Lung (tissue), 12 donors: Measurements from ENCODE around the gene ZNF516. TPM values are rescaled to one million over a fixed set of nuclear protein-coding genes. Genes with fewer than 3 reads are reported as not detected.

Source experiments
- ATAC-seq: fragments of 200-7000 bp; cut with Tn5 transposase; one replicate; pipeline ENCODE4 v1.9.1; 2020; ENCODE audit warnings: moderate number of reproducible peaks; ENCODE audit not compliant: insufficient read depth, low FRiP score
- DNase-seq, 3 donors: peaks; one replicate each; pipeline ENCODE4 v3.0.0-alpha.2; 2013 to 2017
- H3K27ac ChIP-seq, 2 donors: one replicate each; pipeline ENCODE4 v1.5.1; 2013; ENCODE audit warnings: mild to moderate bottlenecking in 2 of 2, moderate library complexity in 2 of 2, control low read depth in 1 of 2, inconsistent platforms in 1 of 2, low read depth in 1 of 2, low read length in 1 of 2
- H3K27me3 ChIP-seq, 3 donors: one replicate each; pipeline ENCODE4 v1.5.1; 2013; ENCODE audit warnings: low read length in 2 of 3; ENCODE audit not compliant: control insufficient read depth in 3 of 3, insufficient read depth in 3 of 3
- H3K36me3 ChIP-seq, 4 donors: one replicate each; pipeline ENCODE4 v1.5.1; 2013; ENCODE audit warnings: low read length in 4 of 4, mild to moderate bottlenecking in 1 of 4, moderate library complexity in 1 of 4; ENCODE audit not compliant: control insufficient read depth in 4 of 4, insufficient read depth in 4 of 4
- H3K4me1 ChIP-seq, 5 donors: one replicate each; pipeline ENCODE4 v1.5.1; 2013; ENCODE audit warnings: low read length in 5 of 5, mild to moderate bottlenecking in 2 of 5, moderate library complexity in 1 of 5; ENCODE audit not compliant: control insufficient read depth in 5 of 5, insufficient read depth in 5 of 5
- H3K4me3 ChIP-seq: one replicate; pipeline ENCODE4 v1.5.1; 2013; ENCODE audit warnings: mild to moderate bottlenecking, control low read depth, moderate library complexity
- H3K9ac ChIP-seq, 2 donors: one replicate each; pipeline ENCODE4 v1.5.1; 2013; ENCODE audit warnings: low read length in 2 of 2, control low read depth in 1 of 2; ENCODE audit not compliant: insufficient read depth in 1 of 2
- H3K9me3 ChIP-seq, 4 donors: one replicate each; pipeline ENCODE4 v1.5.1; 2013; ENCODE audit warnings: low read length in 3 of 4, mild to moderate bottlenecking in 1 of 4, moderate library complexity in 1 of 4; ENCODE audit not compliant: control insufficient read depth in 4 of 4, insufficient read depth in 3 of 4
- CTCF ChIP-seq: IDR thresholded peaks from 2 replicates; pipeline ENCODE4 v1.5.1; 2012; ENCODE audit warnings: mild to moderate bottlenecking; ENCODE audit errors: control extremely low read depth, extremely low read depth
- WGBS, 2 donors: extraction: QIAGEN DNeasy Blood & Tissue Kit; methylation state at CpG; one replicate each; pipeline ENCODE4 v1.1.7; 2013; 5-methylcytosine and 5-hydroxymethylcytosine counted together
- polyA plus RNA-seq, 2 donors: library from polyadenylated mRNA; stranded (reverse); fragments of 200-250 nt; gene quantifications; one replicate each; pipeline ENCODE4 v1.2.1, GENCODE V29; 2013
- total RNA-seq, 2 donors: library from RNA; depleted of rRNA in 1 of 2; stranded (reverse); fragments of >200 nt in 1 of 2; gene quantifications; one replicate each; pipeline ENCODE4 v1.2.1, GENCODE V29; 2014 to 2021
- donor health status: control.
- donor health status: control.
- donor health status: Bipolar disorder and iron deficiency.
- donor health status: healthy.
- donor health status: DM: yes; HTN: yes; CAD: no.

The ZNF516 gene
- total and polyA plus RNA-seq, 4 donors, result 7.7 to 45.4 (median 26.4) TPM

DNA sequence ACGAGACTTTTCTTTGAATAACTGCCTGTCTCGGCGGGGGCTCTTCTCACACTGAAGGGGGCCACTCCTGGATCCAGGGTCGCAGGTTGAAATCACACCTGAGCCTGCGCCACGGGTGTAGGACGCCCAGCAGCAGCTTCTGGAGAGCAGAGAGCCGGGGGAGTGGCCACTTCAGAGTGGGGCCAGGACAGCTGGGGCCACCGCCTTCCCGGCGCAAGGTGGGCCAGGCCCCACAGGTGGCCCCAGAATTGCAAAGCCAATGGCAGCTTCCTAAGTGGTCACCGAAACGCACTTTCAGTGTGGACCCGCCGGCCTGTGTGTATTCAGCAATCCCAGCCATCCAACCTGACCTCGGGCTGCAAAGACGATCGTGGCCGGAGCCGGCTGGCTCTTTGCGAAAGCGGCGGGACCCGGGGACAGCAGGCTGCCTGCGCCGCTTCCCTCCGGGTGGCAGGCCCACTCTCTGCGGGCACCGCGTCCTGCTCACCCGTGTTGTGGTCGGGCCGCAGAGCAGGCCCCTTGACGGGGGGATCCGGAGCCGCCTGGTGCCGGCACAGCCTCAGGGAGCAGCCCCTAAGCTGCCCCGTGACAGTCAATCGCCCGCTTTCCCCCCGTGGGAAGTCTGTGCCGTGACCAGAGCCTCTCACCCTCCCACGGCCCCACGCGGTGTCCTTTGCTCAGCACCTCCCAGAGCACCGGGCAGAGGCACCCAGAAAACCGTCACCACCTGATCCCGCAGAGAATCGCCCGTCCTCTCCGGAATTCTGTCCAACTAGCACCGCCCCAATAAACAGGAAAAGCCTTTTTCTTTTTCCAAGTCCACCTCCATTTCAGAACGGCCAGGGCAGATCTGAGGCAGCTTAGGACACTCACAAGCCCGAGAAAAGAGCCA is 144.7 kb downstream of the ZNF516 start:
- Histone ChIP-seq H3K4me1 (peaks cover 0 to 18% (median 8%) of the 10 kb centered on the region in 5 donors), H3K36me3 (peaks cover 0 to 3% (median 0%) of the 10 kb centered on the region in 4 donors), H3K27ac (no peak overlapping the region), H3K9ac (no peak overlapping the region), H3K27me3 (no peaks in the 10 kb centered on the region), H3K4me3 (no peak overlapping the region), H3K9me3 (peaks cover 0 to 5% (median 1%) of the 10 kb centered on the region in 4 donors)
- ATAC-seq, result no peak
- DNase-seq, result no peak
- WGBS, 2 donors, result 84 to 88% methylated on average over 54 of the region's 54 CpGs
- TF ChIP-seq CTCF, result no peak

DNA sequence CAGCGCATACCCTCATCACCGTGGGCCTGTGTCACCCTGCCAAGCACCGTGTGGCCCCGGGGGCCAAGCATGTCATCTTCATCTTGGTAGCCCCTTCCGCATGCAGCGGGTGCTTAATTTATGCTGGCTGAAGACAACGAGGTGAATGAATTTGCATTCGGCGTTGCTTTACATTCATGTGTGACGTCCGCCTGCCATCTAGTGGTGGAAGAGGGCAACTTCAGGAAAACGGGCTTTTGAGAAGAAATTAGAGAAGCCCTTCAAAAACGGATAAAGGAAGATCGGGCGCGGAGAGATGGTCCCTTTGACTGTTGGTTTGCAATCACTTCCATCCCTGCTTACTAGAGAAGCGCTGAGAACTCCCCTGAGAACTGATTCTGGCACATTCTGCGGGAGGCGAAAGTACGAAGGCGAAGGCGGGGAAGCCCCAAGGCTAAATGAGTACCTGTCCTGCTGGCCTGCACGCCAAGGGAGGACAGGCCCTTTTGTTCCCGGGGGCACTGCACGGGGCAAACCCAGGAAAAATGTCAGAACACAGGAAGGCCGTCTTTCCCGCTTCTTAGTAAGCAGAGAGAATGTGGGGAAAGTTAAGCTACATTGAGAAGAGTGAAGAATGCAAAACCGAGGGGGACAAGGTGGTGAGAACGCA is 145.9 kb downstream of the ZNF516 start:
- Histone ChIP-seq H3K9me3 (peaks cover 0 to 5% (median 1%) of the 10 kb centered on the region in 4 donors), H3K36me3 (peaks cover 0 to 3% (median 0%) of the 10 kb centered on the region in 4 donors), H3K9ac (no peak overlapping the region), H3K4me3 (no peak overlapping the region), H3K27me3 (no peaks in the 10 kb centered on the region), H3K4me1 (peaks cover 0 to 18% (median 4%) of the 10 kb centered on the region in 5 donors), H3K27ac (no peak overlapping the region)
- peak; percentile 77 for TF ChIP-seq CTCF
- DNase-seq (peak; percentile 82 to 89 (median 89)), ATAC-seq (peak; percentile 53)
- WGBS, 2 donors, result 28 to 31% methylated on average over 29 of the region's 29 CpGs

DNA sequence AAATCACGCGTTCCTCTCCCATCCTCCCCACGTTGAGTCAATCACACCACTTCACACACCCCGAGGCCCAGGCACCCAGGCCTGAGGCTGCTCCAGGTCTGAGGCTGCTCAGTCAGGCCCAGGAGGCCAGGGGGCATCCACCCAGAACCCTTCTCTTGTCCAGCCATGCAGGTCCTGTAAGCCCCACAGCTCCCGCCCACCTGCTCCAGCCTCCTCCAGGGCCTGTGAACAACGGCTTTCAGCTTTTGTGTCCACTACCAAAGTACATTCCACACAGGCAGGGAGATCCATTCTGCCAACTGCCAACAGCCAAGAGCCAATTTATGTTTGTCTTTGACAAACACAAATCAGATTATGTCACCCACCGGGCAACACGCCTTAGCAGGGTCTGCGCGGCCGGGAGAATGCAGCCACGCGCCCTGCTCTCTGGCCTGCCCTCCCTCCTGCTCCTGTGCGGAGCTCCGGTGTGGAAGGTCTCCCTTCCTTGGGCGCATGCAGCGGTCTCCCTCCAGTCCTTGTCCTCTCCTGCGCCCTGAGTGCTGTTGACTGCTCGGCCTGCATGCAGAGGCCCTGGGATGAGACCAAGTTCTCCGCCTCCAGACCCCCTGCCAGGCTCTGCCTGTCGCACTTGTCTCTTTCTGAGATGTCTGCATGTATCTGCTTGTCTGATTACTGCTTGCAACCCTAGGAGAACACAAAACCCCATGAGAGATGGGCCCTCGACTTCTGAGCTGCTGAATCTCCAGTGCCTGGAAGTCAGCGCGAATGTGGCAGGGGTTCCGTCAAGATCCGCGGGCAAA is 146.6 kb downstream of the ZNF516 start:
- H3K4me3 ChIP-seq, result no peak overlapping the region

More for the DNA sequence above, 146.6 kb downstream of the ZNF516 start:
- no peak overlapping the region for H3K27ac ChIP-seq
- H3K9me3 ChIP-seq, result peaks cover 0 to 3% (median 1%) of the 10 kb centered on the region in 4 donors
- DNase-seq, result peak; percentile 45 to 60 (median 52)
- H3K27me3 ChIP-seq, result no peaks in the 10 kb centered on the region
- no peak for TF ChIP-seq CTCF
- H3K9ac ChIP-seq, result no peak overlapping the region
- peaks cover 0 to 18% (median 4%) of the 10 kb centered on the region in 5 donors for H3K4me1 ChIP-seq
- 66 to 83% methylated on average over 27 of the region's 27 CpGs for WGBS, 2 donors
- peak; percentile 1 for ATAC-seq
- peaks cover 0 to 3% (median 0%) of the 10 kb centered on the region in 4 donors for H3K36me3 ChIP-seq
